ENCODE measurements around the gene FCRLA.

Gene FCRLA

GRCh38 chr1:161707503-161707902 is 474 bp downstream of the FCRLA start:
- no peaks in the 10 kb centered on the region for H3K36me3 ChIP-seq (ENCODE audit: control insufficient read depth in 2 of 2, insufficient read depth in 2 of 2, low read length in 2 of 2)
- no peaks in the 10 kb centered on the region for H3K4me1 ChIP-seq (ENCODE audit: control insufficient read depth, insufficient read depth, low read length)
- no peak overlapping the region for H3K27ac ChIP-seq (ENCODE audit: low read length)
- H3K9me3 ChIP-seq (ENCODE audit: control insufficient read depth in 2 of 2, low read length in 2 of 2) = no peaks in the 10 kb centered on the region
- peaks cover 2 to 8% of the 10 kb centered on the region in 2 donors for H3K27me3 ChIP-seq (ENCODE audit: control insufficient read depth in 1 of 2, insufficient read depth in 2 of 2, low read length in 2 of 2)
- H3K4me3 ChIP-seq (ENCODE audit: low read length in 2 of 2) = no peak overlapping the region
- H3K9ac ChIP-seq (ENCODE audit: low read length in 2 of 2) = no peak overlapping the region

- no peak overlapping the region for H3K4me3 ChIP-seq (ENCODE audit: low read length in 2 of 2)
- H3K9me3 ChIP-seq (ENCODE audit: control insufficient read depth in 2 of 2, low read length in 2 of 2) = no peaks in the 10 kb centered on the region
- no peaks in the 10 kb centered on the region for H3K4me1 ChIP-seq (ENCODE audit: control insufficient read depth, insufficient read depth, low read length)
- no peak overlapping the region for H3K27ac ChIP-seq (ENCODE audit: low read length)
- no peaks in the 10 kb centered on the region for H3K36me3 ChIP-seq (ENCODE audit: control insufficient read depth in 2 of 2, insufficient read depth in 2 of 2, low read length in 2 of 2)
- H3K27me3 ChIP-seq (ENCODE audit: control insufficient read depth in 1 of 2, insufficient read depth in 2 of 2, low read length in 2 of 2) = peaks cover 2 to 10% of the 10 kb centered on the region in 2 donors
- H3K9ac ChIP-seq (ENCODE audit: low read length in 2 of 2) = no peak overlapping the region
Measured at GRCh38 chr1:161709373-161709772, 2.3 kb downstream of the FCRLA start.

- Histone ChIP-seq H3K27ac (ENCODE audit: low read length) (no peak overlapping the region), H3K9ac (ENCODE audit: low read length in 2 of 2) (no peak overlapping the region), H3K4me3 (ENCODE audit: low read length in 2 of 2) (no peak overlapping the region), H3K27me3 (ENCODE audit: control insufficient read depth in 1 of 2, insufficient read depth in 2 of 2, low read length in 2 of 2) (peaks cover 8 to 12% of the 10 kb centered on the region in 2 donors), H3K9me3 (ENCODE audit: control insufficient read depth in 2 of 2, low read length in 2 of 2) (no peaks in the 10 kb centered on the region), H3K4me1 (ENCODE audit: control insufficient read depth, insufficient read depth, low read length) (no peaks in the 10 kb centered on the region), H3K36me3 (ENCODE audit: control insufficient read depth in 2 of 2, insufficient read depth in 2 of 2, low read length in 2 of 2) (no peaks in the 10 kb centered on the region)
Measured at GRCh38 chr1:161710560-161710959, 3.5 kb downstream of the FCRLA start.

- no peaks in the 10 kb centered on the region for H3K9me3 ChIP-seq (ENCODE audit: control insufficient read depth in 2 of 2, low read length in 2 of 2)
- no peak overlapping the region for H3K9ac ChIP-seq (ENCODE audit: low read length in 2 of 2)
- H3K27ac ChIP-seq (ENCODE audit: low read length) = no peak overlapping the region
- no peaks in the 10 kb centered on the region for H3K4me1 ChIP-seq (ENCODE audit: control insufficient read depth, insufficient read depth, low read length)
- no peak overlapping the region for H3K4me3 ChIP-seq (ENCODE audit: low read length in 2 of 2)
- H3K27me3 ChIP-seq (ENCODE audit: control insufficient read depth in 1 of 2, insufficient read depth in 2 of 2, low read length in 2 of 2) = peaks cover 14 to 15% of the 10 kb centered on the region in 2 donors
- H3K36me3 ChIP-seq (ENCODE audit: control insufficient read depth in 2 of 2, insufficient read depth in 2 of 2, low read length in 2 of 2) = no peaks in the 10 kb centered on the region
Measured at GRCh38 chr1:161718559-161719324, 11.7 kb downstream of the FCRLA start.

DNA sequence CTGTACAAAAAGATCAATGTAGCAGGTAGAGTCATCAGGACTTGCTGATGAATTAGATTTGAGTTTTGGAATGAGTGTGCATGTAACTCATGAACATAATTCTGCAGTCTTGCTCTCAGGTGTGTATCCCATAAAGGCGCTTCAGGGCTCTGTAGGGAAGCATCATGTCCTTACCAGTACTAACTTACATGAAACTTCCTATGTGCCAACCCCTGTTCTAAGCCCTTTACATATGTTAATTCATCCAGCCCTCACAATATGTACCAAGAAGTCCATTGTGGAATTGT is 12.2 kb downstream of the FCRLA start:
- H3K4me1 ChIP-seq (ENCODE audit: control insufficient read depth, insufficient read depth, low read length) = no peaks in the 10 kb centered on the region
- peaks cover 14 to 19% of the 10 kb centered on the region in 2 donors for H3K27me3 ChIP-seq (ENCODE audit: control insufficient read depth in 1 of 2, insufficient read depth in 2 of 2, low read length in 2 of 2)
- H3K9ac ChIP-seq (ENCODE audit: low read length in 2 of 2) = no peak overlapping the region
- H3K27ac ChIP-seq (ENCODE audit: low read length) = no peak overlapping the region
- H3K36me3 ChIP-seq (ENCODE audit: control insufficient read depth in 2 of 2, insufficient read depth in 2 of 2, low read length in 2 of 2) = no peaks in the 10 kb centered on the region
- no peaks in the 10 kb centered on the region for H3K9me3 ChIP-seq (ENCODE audit: control insufficient read depth in 2 of 2, low read length in 2 of 2)
- H3K4me3 ChIP-seq (ENCODE audit: low read length in 2 of 2) = no peak overlapping the region

- peaks cover 12 to 18% of the 10 kb centered on the region in 2 donors for H3K27me3 ChIP-seq (ENCODE audit: control insufficient read depth in 1 of 2, insufficient read depth in 2 of 2, low read length in 2 of 2)
- no peak overlapping the region for H3K4me3 ChIP-seq (ENCODE audit: low read length in 2 of 2)
- H3K4me1 ChIP-seq (ENCODE audit: control insufficient read depth, insufficient read depth, low read length) = peaks cover 1% of the 10 kb centered on the region
- H3K27ac ChIP-seq (ENCODE audit: low read length) = no peak overlapping the region
- no peaks in the 10 kb centered on the region for H3K9me3 ChIP-seq (ENCODE audit: control insufficient read depth in 2 of 2, low read length in 2 of 2)
- H3K9ac ChIP-seq (ENCODE audit: low read length in 2 of 2) = no peak overlapping the region
- H3K36me3 ChIP-seq (ENCODE audit: control insufficient read depth in 2 of 2, insufficient read depth in 2 of 2, low read length in 2 of 2) = no peaks in the 10 kb centered on the region
Measured at GRCh38 chr1:161720422-161720821, 13.4 kb downstream of the FCRLA start.

- Histone ChIP-seq H3K27ac (ENCODE audit: low read length) (no peak within 1 kb of the TSS), H3K36me3 (ENCODE audit: control insufficient read depth in 2 of 2, insufficient read depth in 2 of 2, low read length in 2 of 2) (no peaks in the 10 kb centered on the region), H3K9ac (ENCODE audit: low read length in 2 of 2) (no peak within 1 kb of the TSS), H3K4me3 (ENCODE audit: low read length in 2 of 2) (no peak within 1 kb of the TSS), H3K27me3 (ENCODE audit: control insufficient read depth in 1 of 2, insufficient read depth in 2 of 2, low read length in 2 of 2) (peaks cover 9 to 15% of the 10 kb centered on the region in 2 donors), H3K9me3 (ENCODE audit: control insufficient read depth in 2 of 2, low read length in 2 of 2) (no peaks in the 10 kb centered on the region), H3K4me1 (ENCODE audit: control insufficient read depth, insufficient read depth, low read length) (peaks cover 9% of the 10 kb centered on the region)
Measured at GRCh38 chr1:161720956-161721737, 14.1 kb downstream of the FCRLA start, which contains the start of gene FCRLB. Gene FCRLB (plus strand): TSS chr1:161721544. CDS start chr1:161722673, 1,129 bp downstream.

- H3K4me3 ChIP-seq (ENCODE audit: low read length in 2 of 2) = no peak overlapping the region
- no peaks in the 10 kb centered on the region for H3K36me3 ChIP-seq (ENCODE audit: control insufficient read depth in 2 of 2, insufficient read depth in 2 of 2, low read length in 2 of 2)
- no peaks in the 10 kb centered on the region for H3K9me3 ChIP-seq (ENCODE audit: control insufficient read depth in 2 of 2, low read length in 2 of 2)
- H3K9ac ChIP-seq (ENCODE audit: low read length in 2 of 2) = no peak overlapping the region
- H3K27me3 ChIP-seq (ENCODE audit: control insufficient read depth in 1 of 2, insufficient read depth in 2 of 2, low read length in 2 of 2) = peaks cover 9 to 12% of the 10 kb centered on the region in 2 donors
- no peak overlapping the region for H3K27ac ChIP-seq (ENCODE audit: low read length)
- peaks cover 12% of the 10 kb centered on the region for H3K4me1 ChIP-seq (ENCODE audit: control insufficient read depth, insufficient read depth, low read length)
Measured at GRCh38 chr1:161721738-161722343, 14.8 kb downstream of the FCRLA start.

DNA sequence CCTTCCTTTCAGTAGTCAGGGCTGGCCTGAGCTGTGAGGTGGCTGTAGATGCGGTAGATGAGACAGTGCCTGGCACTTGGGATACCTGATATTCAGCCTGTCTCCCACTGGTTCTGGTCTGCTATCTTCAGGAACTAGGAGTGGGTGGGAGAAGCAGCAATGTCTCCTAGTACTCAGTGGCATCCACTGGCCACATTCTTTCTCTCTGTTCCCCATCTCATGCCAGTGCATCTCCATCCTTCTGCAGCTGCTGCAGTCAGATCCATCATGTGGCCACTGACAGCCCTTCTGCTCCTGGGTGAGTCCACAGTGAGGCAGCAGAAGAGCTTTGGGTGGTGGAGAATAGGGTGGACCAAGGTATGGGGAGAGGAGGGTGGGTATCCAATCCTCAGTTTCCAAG is 15.4 kb downstream of the FCRLA start:
- H3K36me3 ChIP-seq (ENCODE audit: control insufficient read depth in 2 of 2, insufficient read depth in 2 of 2, low read length in 2 of 2) = no peaks in the 10 kb centered on the region
- H3K9ac ChIP-seq (ENCODE audit: low read length in 2 of 2) = no peak overlapping the region
- peaks cover 14% of the 10 kb centered on the region for H3K4me1 ChIP-seq (ENCODE audit: control insufficient read depth, insufficient read depth, low read length)
- no peaks in the 10 kb centered on the region for H3K9me3 ChIP-seq (ENCODE audit: control insufficient read depth in 2 of 2, low read length in 2 of 2)
- no peak overlapping the region for H3K27ac ChIP-seq (ENCODE audit: low read length)
- H3K27me3 ChIP-seq (ENCODE audit: control insufficient read depth in 1 of 2, insufficient read depth in 2 of 2, low read length in 2 of 2) = peaks cover 9% of the 10 kb centered on the region in 2 donors
- no peak overlapping the region for H3K4me3 ChIP-seq (ENCODE audit: low read length in 2 of 2)

DNA sequence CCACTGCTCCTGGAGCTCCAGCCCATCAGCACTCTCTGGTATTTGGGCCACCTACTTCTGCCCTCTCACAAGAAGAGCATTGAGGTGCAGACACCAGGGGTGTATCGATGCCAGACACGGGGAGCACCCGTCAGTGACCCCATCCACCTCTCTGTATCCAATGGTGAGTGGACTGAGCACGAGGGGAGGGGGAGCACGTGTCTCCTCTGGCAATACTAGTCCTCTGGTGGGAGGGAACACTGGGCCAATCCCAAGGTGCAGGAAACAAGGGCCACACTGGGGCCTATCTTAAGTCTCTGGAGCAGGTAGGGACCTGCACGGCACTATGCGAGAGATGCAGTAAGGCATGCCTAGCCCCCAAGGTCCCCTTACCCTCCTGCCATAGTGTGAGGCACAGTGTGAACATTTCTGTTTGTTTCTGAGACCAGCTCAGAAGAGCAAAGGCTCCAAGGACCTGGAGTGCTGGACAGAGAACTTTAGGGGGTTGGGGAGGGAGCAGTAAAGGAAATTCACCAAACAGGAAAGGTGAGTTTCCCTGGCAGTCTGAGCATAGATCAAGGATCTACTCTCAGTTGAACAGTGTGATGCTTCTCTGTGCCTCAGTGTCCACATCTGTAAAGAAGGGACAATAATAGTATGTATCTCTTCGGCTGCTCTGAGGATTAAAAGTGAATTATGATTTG is 16.6 kb downstream of the FCRLA start:
- Histone ChIP-seq H3K9ac (ENCODE audit: low read length in 2 of 2) (no peak overlapping the region), H3K4me3 (ENCODE audit: low read length in 2 of 2) (no peak overlapping the region), H3K36me3 (ENCODE audit: control insufficient read depth in 2 of 2, insufficient read depth in 2 of 2, low read length in 2 of 2) (no peaks in the 10 kb centered on the region), H3K4me1 (ENCODE audit: control insufficient read depth, insufficient read depth, low read length) (peaks cover 18% of the 10 kb centered on the region), H3K9me3 (ENCODE audit: control insufficient read depth in 2 of 2, low read length in 2 of 2) (no peaks in the 10 kb centered on the region), H3K27ac (ENCODE audit: low read length) (no peak overlapping the region), H3K27me3 (ENCODE audit: control insufficient read depth in 1 of 2, insufficient read depth in 2 of 2, low read length in 2 of 2) (peaks cover 9% of the 10 kb centered on the region in 2 donors)

Data from stomach smooth muscle (tissue), 2 donors.